HepG2 (cell line): ENCODE data around the gene NDRG3.

Source experiments
- MAFK ChIP-seq, 2 experiments: IDR thresholded peaks in 1 of 2; conservative IDR thresholded peaks in 1 of 2; 2 replicates each; pipeline ENCODE4 v1.6.1; 2011; ENCODE audit warnings: improper control_type of control experiment in 2 of 2, low read length in 2 of 2
- POLR2A ChIP-seq, 2 experiments: IDR thresholded peaks; 2 replicates each; pipeline ENCODE4 v1.6.1; 2011; ENCODE audit warnings: low read depth in 2 of 2, low read length in 2 of 2, mild to moderate bottlenecking in 1 of 2, moderate library complexity in 1 of 2; ENCODE audit not compliant: insufficient read depth in 1 of 2
- POLR2AphosphoS5 ChIP-seq: IDR thresholded peaks from 2 replicates; pipeline ENCODE4 v1.6.1; 2012; ENCODE audit warnings: low read depth, low read length
- ZNF513 ChIP-seq: sonication (generic); formaldehyde crosslinking; conservative IDR thresholded peaks from 2 replicates; pipeline ENCODE4 v1.5.0; 2020; ENCODE audit warnings: missing genetic modification reagents

DNA sequence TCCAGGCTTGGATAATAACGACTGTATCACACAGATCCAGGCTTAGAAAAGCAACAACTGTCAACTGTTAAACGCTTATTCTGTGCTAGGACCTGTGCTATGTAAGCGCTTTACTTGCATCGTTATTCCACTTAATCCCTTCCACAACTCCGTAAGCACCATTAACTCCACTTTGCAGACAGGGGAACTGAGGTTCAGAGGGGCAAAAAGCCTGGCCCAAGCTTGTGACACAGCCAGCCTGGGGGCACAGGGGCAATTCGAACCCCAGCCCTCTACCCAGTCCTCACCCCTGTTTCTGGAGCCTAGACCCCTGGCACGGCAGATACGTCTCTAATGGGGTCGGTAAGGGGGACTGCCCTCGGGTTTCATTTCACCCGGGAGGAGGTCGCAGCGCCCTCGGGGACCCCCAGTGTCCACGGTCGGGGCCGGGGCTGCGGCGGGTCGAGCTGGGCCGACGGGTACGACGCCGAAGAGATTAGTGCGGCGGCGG is 27.3 kb upstream of the NDRG3 start:
- TF ChIP-seq ZNF513 (no peak), MAFK (conservative IDR thresholded peaks at IDR 0.05 in 1 of 2, IDR thresholded peaks at IDR 0.05 in 1 of 2; ENCODE audit: low read length in 2 of 2) (no peak), POLR2A (IDR thresholded peaks at IDR 0.05; ENCODE audit: insufficient read depth in 1 of 2, low read depth in 2 of 2, low read length in 2 of 2) (no peak), POLR2AphosphoS5 (no peak)
